Endothelial cell of umbilical vein (primary cell): ENCODE measurements around the gene MATCAP1.

Experiments used
- CTCF ChIP-seq, 2 donors: IDR thresholded peaks; 1 replicate in 1 of 2; 2 replicates in 1 of 2; pipeline ENCODE4 v1.5.1; 2011; ENCODE audit warnings: low read length in 2 of 2, mild to moderate bottlenecking in 2 of 2, moderate library complexity in 2 of 2, control low read depth in 1 of 2, inconsistent platforms in 1 of 2, low read depth in 1 of 2; ENCODE audit not compliant: insufficient read depth in 1 of 2; ENCODE audit errors: extremely low read depth in 1 of 2
- MYC ChIP-seq: IDR thresholded peaks from one replicate; pipeline ENCODE4 v1.6.1; 2011; ENCODE audit warnings: mild to moderate bottlenecking, low read depth, low read length

GRCh38 chr16:67155295-67156142 is 28.2 kb downstream of the MATCAP1 start:
- TF ChIP-seq CTCF (IDR thresholded peaks at IDR 0.05; ENCODE audit: extremely low read depth in 1 of 2, insufficient read depth in 1 of 2, low read depth in 1 of 2, low read length in 2 of 2) (peak; percentile 89 to 96), MYC (no peak)
